ENCODE results near the gene ITGBL1.

The ITGBL1 gene

GRCh38 chr13:101572456-101572855, 120.0 kb downstream of the ITGBL1 start:
- DNase-seq: no peak

- DNase-seq: no peak
Measured at GRCh38 chr13:101575581-101575980, 123.1 kb downstream of the ITGBL1 start.

DNA sequence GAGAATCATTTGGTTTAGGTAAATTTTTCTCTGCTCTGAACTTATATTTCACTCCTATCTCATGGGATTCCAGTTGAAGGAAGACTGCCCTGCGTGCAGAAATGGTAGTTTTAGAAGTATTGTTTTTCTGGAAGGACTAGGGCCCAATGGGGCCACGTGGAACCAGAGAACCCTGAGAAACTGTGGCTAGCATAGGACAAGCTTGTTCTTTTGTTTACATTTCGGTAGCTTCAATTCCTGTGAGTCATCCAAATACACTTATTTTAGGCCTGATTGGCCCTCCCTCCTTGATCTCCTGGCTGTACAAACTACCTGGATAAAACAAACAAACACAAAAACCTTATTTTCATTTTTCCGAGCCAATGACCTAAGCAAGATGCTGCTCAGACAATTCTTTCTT, 124.0 kb downstream of the ITGBL1 start:
- DNase-seq: no peak

DNA sequence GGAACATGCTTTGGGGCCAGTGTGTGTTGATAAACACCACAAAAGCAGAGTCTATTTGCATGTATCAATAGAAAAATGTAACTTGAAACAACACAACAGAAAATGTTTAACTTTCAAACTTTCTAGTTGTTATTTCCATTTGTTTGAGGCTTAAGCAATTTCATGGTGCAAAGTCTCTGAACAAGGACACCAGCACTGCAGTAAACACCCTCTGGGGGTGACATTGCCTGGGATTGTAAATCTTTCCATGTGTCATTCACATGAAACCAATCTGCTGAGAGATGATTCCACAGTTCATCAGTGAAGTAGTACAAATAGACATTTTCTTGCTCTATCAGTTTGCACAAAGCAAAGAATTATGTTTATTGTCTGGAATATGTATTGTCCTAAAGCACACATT, 124.5 kb downstream of the ITGBL1 start:
- DNase-seq: no peak

DNA sequence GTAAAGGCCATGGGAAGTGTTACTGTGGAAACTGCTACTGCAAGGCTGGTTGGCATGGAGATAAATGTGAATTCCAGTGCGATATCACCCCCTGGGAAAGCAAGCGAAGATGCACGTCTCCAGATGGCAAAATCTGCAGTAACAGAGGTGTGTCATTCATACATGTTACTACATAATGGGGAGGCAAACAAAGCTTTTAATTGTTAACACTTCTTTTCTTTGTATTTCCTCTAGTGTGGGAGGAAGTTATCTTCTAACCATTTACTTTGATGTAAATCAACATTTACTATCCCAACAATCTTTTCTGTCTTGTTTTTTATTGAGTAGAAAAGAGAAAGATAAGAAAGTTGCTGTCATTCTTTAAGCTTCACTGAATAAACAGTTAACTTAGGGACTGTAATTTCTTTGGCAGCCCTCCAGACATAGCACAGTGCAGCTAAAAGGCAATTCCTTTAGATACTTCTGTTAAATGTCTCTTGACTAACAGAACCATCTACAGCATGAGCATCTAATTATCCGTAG, 126.9 kb downstream of the ITGBL1 start:
- no peak for DNase-seq

DNA sequence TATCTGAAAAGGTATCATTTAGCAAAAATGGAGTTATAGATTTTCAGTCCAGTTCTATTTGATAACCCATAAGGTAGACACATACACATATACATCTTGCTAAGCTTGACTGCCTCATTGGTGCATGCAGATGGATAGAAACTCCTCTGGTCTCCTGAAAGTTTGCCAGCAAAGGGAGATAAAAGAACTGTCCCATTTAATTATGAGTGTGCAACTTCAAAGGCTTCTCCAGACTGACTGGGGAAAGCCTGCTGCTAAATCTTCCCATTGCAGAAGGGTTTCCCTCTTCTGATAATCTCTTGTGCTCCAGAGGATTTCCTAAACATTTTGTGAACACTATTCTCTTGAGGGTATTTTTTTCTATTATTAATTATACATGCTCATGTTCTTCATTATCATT, 131.9 kb downstream of the ITGBL1 start:
- DNase-seq: no peak

DNA sequence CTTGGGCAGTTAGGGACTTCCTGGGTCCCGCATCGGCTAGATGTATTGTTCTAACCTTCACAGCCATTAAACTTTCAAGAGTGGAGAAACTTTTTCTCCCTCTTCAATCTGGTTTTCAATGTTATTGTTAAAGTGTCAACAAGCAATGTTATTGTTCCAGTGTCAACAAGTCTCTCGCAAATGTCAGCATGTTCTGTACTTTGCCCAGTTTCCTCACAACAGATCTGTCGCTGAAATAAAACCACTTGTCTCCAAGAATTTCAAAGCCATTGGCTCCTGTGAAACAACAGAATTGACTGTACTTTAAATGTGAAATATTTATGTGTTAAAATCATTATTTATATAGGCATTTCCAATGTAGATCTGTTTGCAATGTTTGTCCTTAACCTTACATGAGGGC, 138.0 kb downstream of the ITGBL1 start:
- no peak for DNase-seq

DNA sequence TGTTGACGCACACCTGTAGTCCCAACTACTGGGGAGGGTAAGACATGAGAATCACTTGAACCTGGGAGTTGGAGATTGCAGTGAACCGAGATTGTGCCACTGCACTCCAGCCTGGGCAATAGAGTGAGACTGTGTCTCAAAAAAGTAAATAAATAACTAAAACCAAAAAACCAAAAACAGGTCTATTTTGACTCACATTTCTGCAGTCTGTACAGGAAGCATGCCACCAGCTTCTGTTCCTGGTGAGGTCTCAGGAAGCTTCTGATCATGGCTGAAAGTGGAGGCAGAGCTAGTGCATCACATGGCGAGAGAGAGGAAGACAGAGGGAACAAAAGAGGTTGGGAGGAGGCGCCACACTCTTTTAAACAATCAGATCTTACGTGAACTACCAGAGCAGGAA, 142.5 kb downstream of the ITGBL1 start:
- no peak for DNase-seq

DNA sequence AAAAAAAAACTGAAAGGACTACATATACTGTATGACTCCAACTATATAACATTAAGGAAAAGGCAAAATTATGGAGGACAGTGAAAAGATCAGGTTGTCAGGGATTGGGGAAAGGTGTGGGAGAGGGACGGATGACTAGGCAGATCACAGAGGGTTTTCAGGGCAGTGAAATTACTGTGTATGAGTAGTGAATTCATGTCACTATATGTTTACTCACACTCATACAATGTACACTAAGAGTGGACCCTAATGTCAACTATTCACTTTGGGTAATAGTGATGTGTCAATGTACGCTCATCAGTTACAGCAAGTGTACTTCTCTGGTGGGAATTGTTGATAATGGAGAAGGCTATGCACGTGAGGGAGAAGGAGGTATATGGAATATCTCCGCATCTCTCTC, 144.3 kb downstream of the ITGBL1 start:
- DNase-seq: no peak

DNA sequence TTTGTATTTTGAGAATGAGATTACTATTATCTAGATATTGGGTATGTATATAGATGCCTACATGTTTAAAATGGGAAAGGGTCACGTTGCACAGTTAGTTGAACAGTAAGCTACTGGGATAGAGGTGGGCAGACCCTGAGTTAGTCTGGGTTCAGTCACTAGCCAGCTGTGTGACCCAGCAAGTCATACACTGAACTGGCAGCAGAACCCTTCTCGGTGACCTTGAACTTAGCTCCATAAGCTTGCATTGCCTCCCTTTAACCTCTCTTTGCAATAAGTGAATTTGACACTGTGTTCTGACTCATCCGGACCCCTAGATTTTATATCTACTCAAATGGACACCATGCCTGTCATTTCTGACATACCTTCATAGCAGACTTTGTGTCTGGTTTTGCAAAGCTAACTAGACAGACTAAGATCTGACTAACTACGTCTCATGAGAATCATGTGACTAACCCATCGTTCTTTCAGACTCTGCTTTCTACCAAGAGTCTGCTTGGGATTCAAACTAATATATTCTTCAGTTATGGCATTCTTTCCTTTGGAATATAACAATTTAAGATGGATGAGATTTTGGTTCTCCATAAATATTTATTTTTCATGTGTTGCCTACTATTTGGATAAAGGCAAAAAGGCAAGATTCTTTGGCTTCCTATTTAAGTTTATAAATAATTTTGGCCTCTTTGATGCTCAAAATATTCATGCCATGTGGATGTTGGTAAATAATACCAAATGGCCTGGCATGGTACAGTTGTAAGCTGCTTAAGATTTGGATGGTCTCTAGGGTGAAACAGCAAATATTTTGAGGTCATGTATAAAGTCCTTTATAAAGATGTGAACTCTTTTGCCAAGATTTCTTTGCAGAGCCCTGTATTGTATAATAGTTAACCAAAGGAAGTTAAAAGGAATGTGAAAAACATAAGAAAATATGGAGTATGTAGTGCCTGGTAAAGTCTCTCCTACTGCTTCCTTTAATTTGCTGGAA, 159.3 kb downstream of the ITGBL1 start:
- DNase-seq: no peak

GRCh38 chr13:101612735-101613134, 160.3 kb downstream of the ITGBL1 start:
- DNase-seq: no peak

- no peak for DNase-seq
Measured at GRCh38 chr13:101614491-101614890, 162.0 kb downstream of the ITGBL1 start.

GRCh38 chr13:101618440-101619187, 166.1 kb downstream of the ITGBL1 start:
- DNase-seq: no peak

- DNase-seq: no peak
Measured at GRCh38 chr13:101621099-101621498, 168.6 kb downstream of the ITGBL1 start.

GRCh38 chr13:101623470-101624209, 171.2 kb downstream of the ITGBL1 start:
- DNase-seq: no peak

DNA sequence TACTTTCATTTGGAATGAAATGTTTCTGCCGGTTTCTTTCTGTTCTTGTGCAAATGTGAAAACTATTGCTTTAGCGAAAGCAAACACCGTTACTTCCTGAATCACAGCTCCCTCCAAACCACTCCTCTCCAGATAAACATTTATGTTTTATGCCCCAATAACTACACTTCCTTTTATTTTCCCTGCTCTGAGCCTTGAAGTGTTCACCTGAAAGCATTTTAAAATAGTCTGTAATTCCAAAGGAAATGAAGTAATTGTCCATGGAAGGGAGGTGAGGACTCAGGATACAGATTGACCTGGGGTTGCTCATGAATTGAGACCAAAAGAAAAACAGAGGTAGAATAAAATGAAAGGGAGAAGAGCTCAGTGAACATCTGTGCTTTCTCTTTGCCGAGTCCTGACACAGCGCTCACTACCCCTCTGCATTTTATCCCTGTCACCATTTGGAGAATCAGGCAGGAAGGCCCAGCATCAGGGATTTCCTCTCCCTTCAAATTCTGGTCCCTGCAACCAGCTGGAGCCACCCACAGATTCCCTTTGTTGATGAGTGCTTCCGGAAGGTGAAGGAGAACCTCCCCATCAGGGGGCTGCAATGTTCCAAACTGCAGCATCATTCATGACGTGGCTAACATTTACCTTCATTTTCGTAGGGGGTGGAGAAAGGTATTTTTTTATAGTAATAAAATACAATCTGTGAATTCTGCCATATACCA, 171.9 kb downstream of the ITGBL1 start:
- no peak for DNase-seq

DNA sequence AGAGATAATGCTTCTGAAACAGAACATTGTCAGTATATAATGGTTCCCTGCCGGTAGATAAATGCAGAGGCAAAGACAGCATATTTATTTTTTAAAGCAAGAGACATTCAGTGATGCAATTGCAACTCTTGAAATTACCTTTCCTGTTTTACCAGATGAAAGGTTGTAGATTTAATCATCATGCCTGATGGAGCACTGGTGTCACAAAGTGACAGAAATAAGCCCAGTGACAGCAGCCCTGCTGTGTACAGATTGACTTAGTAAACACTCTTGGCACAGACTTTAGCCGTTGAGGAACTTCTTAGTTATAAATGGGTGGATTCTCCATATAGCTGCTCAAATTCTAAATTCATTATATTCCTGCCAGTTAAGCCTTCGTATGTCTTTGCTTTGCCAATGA, 172.5 kb downstream of the ITGBL1 start:
- no peak for DNase-seq

- DNase-seq: no peak
Measured at GRCh38 chr13:101626925-101627555, 174.6 kb downstream of the ITGBL1 start.

GRCh38 chr13:101627556-101627943, 175.1 kb downstream of the ITGBL1 start:
- DNase-seq: no peak

DNA sequence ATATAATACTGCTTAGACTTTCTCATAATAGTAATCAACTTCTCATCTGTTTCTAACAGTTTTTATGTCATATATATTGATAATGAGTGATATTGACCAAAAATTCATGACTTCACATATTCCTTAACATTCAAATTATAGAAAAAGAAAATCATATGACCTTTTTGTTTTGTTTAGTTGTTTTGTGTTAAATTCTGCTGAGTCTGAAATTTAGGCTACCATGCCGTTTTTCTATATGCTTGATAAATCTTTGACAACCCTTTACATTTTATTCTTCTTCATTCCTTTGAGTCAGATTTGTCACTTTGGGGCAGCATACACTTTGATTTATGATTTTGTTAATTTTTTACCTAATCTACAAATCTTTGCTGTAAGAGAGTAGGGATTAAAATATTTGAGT, 176.4 kb downstream of the ITGBL1 start:
- DNase-seq: no peak

DNA sequence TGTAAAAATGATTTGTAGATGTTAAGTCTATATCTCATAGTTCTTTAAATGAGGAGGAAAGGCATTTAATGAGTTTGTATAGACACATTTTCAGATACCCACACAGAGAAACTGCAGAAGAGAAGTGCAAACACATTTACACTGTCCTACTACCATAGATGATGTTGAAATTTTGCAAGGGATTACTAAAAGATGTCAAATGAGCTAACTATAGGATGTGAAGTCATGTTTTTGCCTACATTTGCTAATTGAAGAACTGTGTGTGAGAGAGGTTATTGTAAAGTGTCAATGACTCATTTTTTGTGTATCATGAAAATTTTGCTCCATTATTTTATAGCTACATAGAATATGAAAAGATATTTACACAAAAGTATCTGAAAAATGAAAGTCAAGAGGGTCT, 178.9 kb downstream of the ITGBL1 start:
- DNase-seq: no peak

- DNase-seq: no peak
Measured at GRCh38 chr13:101634142-101634541, 181.7 kb downstream of the ITGBL1 start.
